Mammary epithelial cell (primary cell): ENCODE measurements around the gene KISS1.

Experiments used
- EZH2 ChIP-seq: IDR thresholded peaks from 2 replicates; pipeline ENCODE4 v1.6.1; 2012; ENCODE audit warnings: low read length, inconsistent platforms, borderline replicate concordance
- TF ChIP-seq, protein P1 (sequence below), 2 donors: IDR thresholded peaks in 1 of 2; conservative IDR thresholded peaks in 1 of 2; 2 replicates each; pipeline ENCODE4 v1.5.1; 2011 to 2012; ENCODE audit warnings: inconsistent platforms in 2 of 2, low read length in 2 of 2, mild to moderate bottlenecking in 2 of 2, control low read depth in 1 of 2, low read depth in 1 of 2; ENCODE audit not compliant: insufficient read depth in 1 of 2; ENCODE audit errors: extremely low read depth in 1 of 2

DNA sequence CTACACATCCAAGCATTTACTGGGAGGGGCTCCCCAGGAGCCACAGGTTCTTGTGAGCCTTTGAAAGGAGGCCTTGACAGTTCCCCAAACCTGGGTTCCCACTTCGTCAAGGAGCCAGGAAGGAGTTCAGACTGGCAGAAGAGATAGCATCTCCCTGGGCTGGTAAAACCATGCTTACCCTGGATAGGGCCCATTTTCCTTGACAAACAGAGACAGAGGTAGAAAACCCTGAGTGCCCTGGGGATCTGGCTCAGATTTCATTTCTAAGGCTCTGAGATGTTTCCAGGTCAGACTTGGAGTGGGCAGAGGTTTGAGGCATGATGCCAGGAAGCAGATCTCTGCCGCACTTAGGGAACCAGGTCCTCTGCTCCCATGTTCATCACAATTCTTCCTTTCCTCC lies 47.2 kb downstream of the KISS1 start:
- TF ChIP-seq, protein P1, sequence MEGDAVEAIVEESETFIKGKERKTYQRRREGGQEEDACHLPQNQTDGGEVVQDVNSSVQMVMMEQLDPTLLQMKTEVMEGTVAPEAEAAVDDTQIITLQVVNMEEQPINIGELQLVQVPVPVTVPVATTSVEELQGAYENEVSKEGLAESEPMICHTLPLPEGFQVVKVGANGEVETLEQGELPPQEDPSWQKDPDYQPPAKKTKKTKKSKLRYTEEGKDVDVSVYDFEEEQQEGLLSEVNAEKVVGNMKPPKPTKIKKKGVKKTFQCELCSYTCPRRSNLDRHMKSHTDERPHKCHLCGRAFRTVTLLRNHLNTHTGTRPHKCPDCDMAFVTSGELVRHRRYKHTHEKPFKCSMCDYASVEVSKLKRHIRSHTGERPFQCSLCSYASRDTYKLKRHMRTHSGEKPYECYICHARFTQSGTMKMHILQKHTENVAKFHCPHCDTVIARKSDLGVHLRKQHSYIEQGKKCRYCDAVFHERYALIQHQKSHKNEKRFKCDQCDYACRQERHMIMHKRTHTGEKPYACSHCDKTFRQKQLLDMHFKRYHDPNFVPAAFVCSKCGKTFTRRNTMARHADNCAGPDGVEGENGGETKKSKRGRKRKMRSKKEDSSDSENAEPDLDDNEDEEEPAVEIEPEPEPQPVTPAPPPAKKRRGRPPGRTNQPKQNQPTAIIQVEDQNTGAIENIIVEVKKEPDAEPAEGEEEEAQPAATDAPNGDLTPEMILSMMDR (conservative IDR thresholded peaks at IDR 0.05 in 1 of 2, IDR thresholded peaks at IDR 0.05 in 1 of 2; ENCODE audit: extremely low read depth in 1 of 2, insufficient read depth in 1 of 2, low read depth in 1 of 2, low read length in 2 of 2): no peak
- TF ChIP-seq EZH2: no peak
